HCT116 (cell line): Measurements from ENCODE around the gene ATXN1.

Experiments
- EGR1 ChIP-seq: IDR thresholded peaks from 2 replicates; pipeline ENCODE4 v1.6.1; 2012; ENCODE audit warnings: low read depth
- EZH2 ChIP-seq: fragments of 200-600 bp; sonication (generic); IDR thresholded peaks from 2 replicates; pipeline ENCODE4 v1.6.1; 2017; ENCODE audit warnings: antibody characterized with exemption, mixed run types
- FOSL1 ChIP-seq: IDR thresholded peaks from 2 replicates; pipeline ENCODE4 v1.6.1; 2012; ENCODE audit warnings: low read depth
- JUND ChIP-seq: IDR thresholded peaks from 2 replicates; pipeline ENCODE4 v1.6.1; 2012
- MAX ChIP-seq: IDR thresholded peaks from 2 replicates; pipeline ENCODE4 v1.6.1; 2012
- POLR2A ChIP-seq: IDR thresholded peaks from 2 replicates; pipeline ENCODE4 v1.7.0; 2011; ENCODE audit warnings: borderline replicate concordance; ENCODE audit not compliant: insufficient read depth, insufficient read length; ENCODE audit errors: extremely low read depth
- POLR2AphosphoS5 ChIP-seq: IDR thresholded peaks from 2 replicates; pipeline ENCODE4 v1.6.1; 2011; ENCODE audit warnings: mild to moderate bottlenecking, low read depth, low read length, moderate library complexity
- RAD21 ChIP-seq: IDR thresholded peaks from 2 replicates; pipeline ENCODE4 v1.6.1; 2012; ENCODE audit warnings: low read depth, mild to moderate bottlenecking
- TCF7L2 ChIP-seq: IDR thresholded peaks from 2 replicates; pipeline ENCODE4 v1.7.0; 2011; ENCODE audit warnings: borderline replicate concordance, inconsistent platforms; ENCODE audit not compliant: insufficient read depth, insufficient read length; ENCODE audit errors: extremely low read depth
- YY1 ChIP-seq: IDR thresholded peaks from 2 replicates; pipeline ENCODE4 v1.6.1; 2011; ENCODE audit warnings: low read length, low read depth, moderate library complexity, mild to moderate bottlenecking; ENCODE audit not compliant: insufficient replicate concordance; ENCODE audit errors: extremely low read depth
- ZBTB33 ChIP-seq: IDR thresholded peaks from 2 replicates; pipeline ENCODE4 v1.6.1; 2011; ENCODE audit warnings: mild to moderate bottlenecking, low read length, moderate library complexity; ENCODE audit not compliant: insufficient replicate concordance; ENCODE audit errors: extremely low read depth
- TF ChIP-seq, protein P1 (sequence below), 3 experiments: fragments of 200-600 bp in 1 of 3; sonication (generic) in 1 of 3; IDR thresholded peaks in 2 of 3; conservative IDR thresholded peaks in 1 of 3; 2 replicates each; pipeline ENCODE4 v1.5.1; 2012 to 2017; ENCODE audit warnings: low read depth in 2 of 3, low read length in 2 of 3, antibody characterized with exemption in 1 of 3, borderline replicate concordance in 1 of 3, control low read depth in 1 of 3, mild to moderate bottlenecking in 1 of 3, mixed read lengths in 1 of 3, mixed run types in 1 of 3, moderate library complexity in 1 of 3; ENCODE audit not compliant: insufficient read depth in 1 of 3

DNA sequence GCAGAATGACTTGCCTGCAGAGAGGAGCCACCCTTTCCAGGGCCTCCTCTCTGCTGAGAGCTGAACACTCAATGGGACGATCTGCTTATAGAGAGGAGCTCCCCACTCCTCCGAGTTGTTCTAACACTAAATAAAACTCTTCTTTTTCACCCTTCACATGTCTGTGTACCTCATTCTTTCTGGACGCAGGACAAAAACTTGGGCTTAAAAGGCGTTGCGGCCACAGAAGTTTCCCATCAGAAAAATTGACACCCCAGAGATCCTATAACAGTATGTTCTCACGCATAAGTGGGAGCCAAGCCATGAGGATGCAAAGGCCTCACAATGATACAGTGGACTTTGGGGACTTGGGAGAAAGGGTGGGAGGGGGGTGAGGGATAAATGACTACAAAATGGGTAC, 401.7 kb downstream of the ATXN1 start:
- TF ChIP-seq MAX (no peak), POLR2A (no peak), YY1 (no peak), FOSL1 (no peak), EGR1 (no peak), JUND (no peak), TCF7L2 (no peak), EZH2 (no peak), RAD21 (no peak), POLR2AphosphoS5 (no peak), ZBTB33 (no peak)
- TF ChIP-seq, protein P1, sequence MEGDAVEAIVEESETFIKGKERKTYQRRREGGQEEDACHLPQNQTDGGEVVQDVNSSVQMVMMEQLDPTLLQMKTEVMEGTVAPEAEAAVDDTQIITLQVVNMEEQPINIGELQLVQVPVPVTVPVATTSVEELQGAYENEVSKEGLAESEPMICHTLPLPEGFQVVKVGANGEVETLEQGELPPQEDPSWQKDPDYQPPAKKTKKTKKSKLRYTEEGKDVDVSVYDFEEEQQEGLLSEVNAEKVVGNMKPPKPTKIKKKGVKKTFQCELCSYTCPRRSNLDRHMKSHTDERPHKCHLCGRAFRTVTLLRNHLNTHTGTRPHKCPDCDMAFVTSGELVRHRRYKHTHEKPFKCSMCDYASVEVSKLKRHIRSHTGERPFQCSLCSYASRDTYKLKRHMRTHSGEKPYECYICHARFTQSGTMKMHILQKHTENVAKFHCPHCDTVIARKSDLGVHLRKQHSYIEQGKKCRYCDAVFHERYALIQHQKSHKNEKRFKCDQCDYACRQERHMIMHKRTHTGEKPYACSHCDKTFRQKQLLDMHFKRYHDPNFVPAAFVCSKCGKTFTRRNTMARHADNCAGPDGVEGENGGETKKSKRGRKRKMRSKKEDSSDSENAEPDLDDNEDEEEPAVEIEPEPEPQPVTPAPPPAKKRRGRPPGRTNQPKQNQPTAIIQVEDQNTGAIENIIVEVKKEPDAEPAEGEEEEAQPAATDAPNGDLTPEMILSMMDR (IDR thresholded peaks at IDR 0.05 in 2 of 3, conservative IDR thresholded peaks at IDR 0.05 in 1 of 3; ENCODE audit: borderline replicate concordance in 1 of 3, insufficient read depth in 1 of 3, low read depth in 2 of 3, low read length in 2 of 3) = no peak
